Left ventricle myocardium superior (tissue), 1 donor: ENCODE data around the gene ZNF106. TPM values are rescaled to one million over a fixed set of nuclear protein-coding genes. Genes with fewer than 3 reads are reported as not detected.
A peak's percentile ranks its signal among the peaks of the same experiment; 100 is the strongest.

Source experiments
- ATAC-seq: fragments of 200-7000 bp; cut with Tn5 transposase; one replicate; pipeline ENCODE4 v1.9.1; 2020; ENCODE audit warnings: mild to moderate bottlenecking, moderate library complexity
- DNase-seq: peaks from one replicate; pipeline ENCODE4 v3.0.0-alpha.2; 2020
- intact Hi-C: fragments of 100-400 bp; cut with micrococcal nuclease; formaldehyde crosslinking; loops from one replicate; pipeline ENCODE4 v1.11.0; 2022
- total RNA-seq: library from RNA; stranded (reverse); fragmentation: NEBNext Ultra II Directional; extraction: Animal tissue kit (Norgen Biotek cat#: 25700); gene quantifications from one replicate; pipeline ENCODE4 v1.2.1, GENCODE V29; 2021
- donor health status: DM: no; HTN: yes; CAD: no; lungs with severe emphysema.

The ZNF106 gene
- total RNA-seq, 1 donor from 2014 or later, result 558 TPM

GRCh38 chr15:42490291-42490670, 660 bp downstream of the ZNF106 start:
- DNase-seq (no peak), ATAC-seq (no peak)
- intact Hi-C loops, result no loop called here

GRCh38 chr15:42483677-42484076, 7.3 kb downstream of the ZNF106 start:
- peak; percentile 32 for ATAC-seq
- intact Hi-C loops, result no loop called here
- DNase-seq, result no peak

- DNase-seq, result no peak
- no peak for ATAC-seq
- intact Hi-C loops, result no loop called here
Observed at GRCh38 chr15:42482701-42483100, 8.2 kb downstream of the ZNF106 start.

GRCh38 chr15:42474827-42475226, 16.1 kb downstream of the ZNF106 start:
- no peak for ATAC-seq
- intact Hi-C loops, result no loop called here
- DNase-seq, result no peak

GRCh38 chr15:42471002-42471401, 19.9 kb downstream of the ZNF106 start:
- ATAC-seq, result peak; percentile 68
- no peak for DNase-seq
- intact Hi-C loops, result no loop called here

- ATAC-seq, result no peak
- intact Hi-C loops, result no loop called here
- DNase-seq, result no peak
Observed at GRCh38 chr15:42465520-42466259, 25.3 kb downstream of the ZNF106 start.

- DNase-seq, result no peak
- intact Hi-C loops, result no loop called here
- ATAC-seq, result no peak
Observed at GRCh38 chr15:42461261-42461660, 29.7 kb downstream of the ZNF106 start.

GRCh38 chr15:42457445-42458442, 33.2 kb downstream of the ZNF106 start:
- peak; percentile 94 for ATAC-seq
- DNase-seq, result peak; percentile 76
- intact Hi-C loops, result no loop called here

GRCh38 chr15:42456971-42457370, 34.0 kb downstream of the ZNF106 start:
- DNase-seq, result no peak
- intact Hi-C loops, result no loop called here

GRCh38 chr15:42456531-42456930, 34.4 kb downstream of the ZNF106 start:
- DNase-seq (no peak), ATAC-seq (peak; percentile 18)
- intact Hi-C loops, result no loop called here

More at GRCh38 chr15:42456971-42457370, 34.0 kb downstream of the ZNF106 start:
- peak; percentile 50 for ATAC-seq

- intact Hi-C loops, result no loop called here
- no peak for ATAC-seq
- no peak for DNase-seq
Observed at GRCh38 chr15:42453826-42454225, 37.1 kb downstream of the ZNF106 start.

- no peak for DNase-seq
- intact Hi-C loops, result no loop called here
- ATAC-seq, result no peak
Observed at GRCh38 chr15:42450425-42450790, 40.5 kb downstream of the ZNF106 start.

GRCh38 chr15:42449770-42450424, 41.0 kb downstream of the ZNF106 start:
- DNase-seq (no peak), ATAC-seq (peak; percentile 58)
- intact Hi-C loops, result no loop called here

GRCh38 chr15:42448281-42448680, 42.7 kb downstream of the ZNF106 start:
- no peak for ATAC-seq
- intact Hi-C loops, result no loop called here
- DNase-seq, result no peak

- intact Hi-C loops, result no loop called here
- peak; percentile 55 for ATAC-seq
- no peak for DNase-seq
Observed at GRCh38 chr15:42447599-42447998, 43.3 kb downstream of the ZNF106 start.

- intact Hi-C loops, result no loop called here
- ATAC-seq, result no peak
Observed at GRCh38 chr15:42445551-42445950, 45.4 kb downstream of the ZNF106 start.

GRCh38 chr15:42444415-42445063, 46.4 kb downstream of the ZNF106 start:
- intact Hi-C loops, result no loop called here
- DNase-seq, result no peak
- no peak for ATAC-seq

More at GRCh38 chr15:42445551-42445950, 45.4 kb downstream of the ZNF106 start:
- DNase-seq, result no peak

- DNase-seq, result no peak
- intact Hi-C loops, result no loop called here
- peak; percentile 52 for ATAC-seq
Observed at GRCh38 chr15:42427429-42428223, 63.3 kb downstream of the ZNF106 start.
